Right renal pelvis (tissue), 4 donors: Measurements from ENCODE around the gene RPL6. TPM values are rescaled to one million over a fixed set of nuclear protein-coding genes. Genes with fewer than 3 reads are reported as not detected.
"Not testable (repeated sequence)": the region's sequence is repeated elsewhere in the genome, so short reads cannot be mapped to it uniquely, and the experiment has no call there.

Experiments
- DNase-seq, 4 donors: peaks; one replicate each; pipeline ENCODE4 v3.0.0-alpha.2; 2013; ENCODE audit warnings: low read depth in 4 of 4, low spot score in 3 of 4, missing footprints in 1 of 4
- polyA plus RNA-seq, 4 donors: library from polyadenylated mRNA; unstranded; fragments of 120-200 nt; gene quantifications; one replicate each; pipeline ENCODE4 v1.2.1, GENCODE V29; 2013; ENCODE audit not compliant: insufficient read length in 4 of 4

RPL6 gene
- 1,000 to 10,000 TPM; 2,275 to 2,519 (median 2,468) TPM for polyA plus RNA-seq

GRCh38 chr12:112409064-112409905, at the start of gene RPL6:
TSS of gene RPL6 (minus strand) at chr12:112409605. CDS start at chr12:112408656, 949 bp downstream.
- DNase-seq: peak; percentile 81 to 92 (median 87)

DNA sequence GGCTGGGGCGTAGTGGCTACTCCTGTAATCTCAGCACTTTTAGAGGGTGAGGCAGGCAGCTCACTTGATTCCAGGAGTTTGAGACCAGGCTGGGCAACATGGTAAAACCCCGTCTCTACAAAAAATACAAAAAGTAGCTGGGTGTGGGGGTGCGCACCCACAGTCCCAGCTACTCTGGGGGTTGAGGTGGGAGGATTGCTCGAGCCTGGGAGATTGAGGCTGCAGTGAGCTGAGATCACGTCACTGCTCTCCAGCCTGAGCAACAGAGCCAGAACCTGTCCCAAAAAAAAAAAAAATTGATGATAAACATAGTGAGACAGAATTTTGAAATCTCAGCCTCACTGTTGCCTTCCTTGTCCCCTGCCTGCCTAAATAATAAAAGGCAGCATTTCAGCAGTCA, 49.3 kb upstream of the RPL6 start:
- no peak for DNase-seq

GRCh38 chr12:112458330-112458729, 48.9 kb upstream of the RPL6 start:
- DNase-seq: no peak

DNA sequence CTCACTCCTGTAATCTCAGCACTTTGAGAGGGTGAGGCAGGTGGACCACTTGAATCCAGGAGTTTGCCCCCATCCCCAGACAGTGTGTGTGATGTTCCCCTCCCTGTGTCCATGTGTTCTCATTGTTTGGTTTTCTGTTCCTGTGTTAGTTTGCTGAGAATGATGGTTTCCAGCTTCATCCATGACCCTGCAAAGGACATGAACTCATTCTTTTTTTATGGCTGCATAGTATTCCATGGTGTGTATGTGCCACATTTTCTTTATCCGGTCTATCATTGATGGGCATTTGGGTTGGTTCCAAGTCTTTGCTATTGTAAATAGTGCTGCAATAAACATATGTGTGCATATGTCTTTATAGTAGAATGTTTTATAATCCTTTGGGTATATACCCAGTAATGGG, 47.7 kb upstream of the RPL6 start:
- DNase-seq: not testable (repeated sequence)

GRCh38 chr12:112456029-112456428, 46.6 kb upstream of the RPL6 start:
- DNase-seq: no peak

GRCh38 chr12:112450725-112451124, 41.3 kb upstream of the RPL6 start:
- no peak for DNase-seq

DNA sequence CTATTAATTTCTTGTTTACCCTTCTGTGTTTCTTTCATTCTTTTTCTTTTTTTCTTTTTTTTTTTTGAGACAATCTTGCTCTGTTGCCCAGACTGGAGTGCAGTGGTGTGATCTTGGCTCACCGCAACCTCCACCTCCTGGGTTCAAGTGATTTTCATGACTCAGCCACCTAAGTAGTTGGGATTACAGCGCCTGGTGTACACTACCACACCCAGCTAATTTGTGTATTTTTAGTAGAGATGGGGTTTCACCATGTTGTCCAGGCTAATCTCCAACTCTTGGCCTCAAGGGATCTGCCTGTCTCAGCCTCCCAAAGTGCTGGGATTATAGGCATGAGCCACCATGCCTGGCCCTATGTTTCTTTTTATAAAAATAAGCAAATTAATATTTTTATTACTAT, 38.8 kb upstream of the RPL6 start:
- not testable (repeated sequence) for DNase-seq

- DNase-seq: no peak
Observed at GRCh38 chr12:112447106-112447505, 37.7 kb upstream of the RPL6 start.

DNA sequence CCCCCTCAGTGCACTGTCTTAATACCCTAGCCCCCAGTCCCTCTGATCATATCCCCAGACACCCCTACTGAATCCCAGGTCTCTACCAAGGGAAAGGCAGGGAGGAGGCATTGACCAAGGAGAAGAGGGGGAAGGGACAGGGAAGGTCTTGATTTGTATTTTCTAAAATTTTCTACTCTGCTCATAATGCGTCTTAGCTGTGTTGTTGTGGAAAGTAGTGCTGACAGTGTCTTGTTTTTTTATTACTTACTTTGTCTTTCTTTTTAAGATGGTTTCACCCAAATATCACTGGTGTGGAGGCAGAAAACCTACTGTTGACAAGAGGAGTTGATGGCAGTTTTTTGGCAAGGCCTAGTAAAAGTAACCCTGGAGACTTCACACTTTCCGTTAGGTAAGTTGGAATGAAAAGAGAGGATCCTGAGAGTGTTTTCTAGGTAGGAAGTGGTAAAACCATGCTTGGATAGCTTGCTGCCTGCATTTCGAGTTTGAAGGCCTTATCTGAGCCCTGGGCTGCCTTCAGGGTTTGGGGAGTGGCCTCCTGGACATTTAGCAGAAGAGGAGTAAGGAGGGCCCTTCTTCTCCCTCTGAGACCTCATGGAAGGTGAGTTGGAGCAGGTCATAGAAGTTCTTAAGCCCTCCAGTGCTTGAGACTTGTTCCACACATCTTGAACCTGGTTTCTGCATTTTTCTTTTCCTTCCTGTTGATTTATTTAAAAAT, 36.8 kb upstream of the RPL6 start:
- DNase-seq: no peak

- no peak for DNase-seq
Observed at GRCh38 chr12:112443916-112444315, 34.5 kb upstream of the RPL6 start.

DNA sequence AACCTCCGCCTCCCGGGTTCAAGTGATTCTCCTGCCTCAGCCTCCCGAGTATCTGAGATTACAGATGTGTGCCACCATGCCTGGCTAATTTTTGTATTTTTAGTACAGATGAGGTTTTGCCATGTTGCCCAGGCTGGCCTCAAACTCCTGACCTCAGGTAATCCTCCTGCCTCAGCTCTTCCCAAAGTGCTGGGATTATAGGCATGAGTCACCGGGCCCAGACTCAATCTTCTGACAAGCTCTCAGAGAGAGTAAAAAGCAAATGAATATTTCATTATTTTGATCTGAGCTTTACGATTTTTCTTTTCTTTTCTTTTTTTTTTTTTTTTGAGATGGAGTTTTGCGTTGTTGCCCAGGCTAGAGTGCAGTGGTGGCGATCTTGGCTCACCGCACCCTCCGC, 31.2 kb upstream of the RPL6 start:
- not testable (repeated sequence) for DNase-seq

DNA sequence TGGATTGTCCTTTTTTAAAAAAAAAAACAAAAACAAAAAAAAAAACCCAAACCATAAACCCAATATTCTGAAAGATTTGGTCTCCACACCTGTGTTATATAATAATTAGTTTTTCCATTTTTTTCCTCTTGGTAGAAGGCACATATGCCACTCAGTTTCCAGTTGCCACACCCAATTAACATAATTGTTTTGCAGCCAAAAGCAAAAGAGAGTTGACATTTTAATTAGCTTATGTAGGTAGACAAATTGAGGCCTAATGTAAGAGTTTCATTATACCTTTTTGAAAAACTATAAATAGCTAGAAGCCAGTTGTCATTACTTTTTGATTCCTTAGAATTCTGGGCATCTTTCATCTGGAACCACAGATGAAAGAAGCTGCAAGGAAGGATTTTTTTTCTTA, 30.4 kb upstream of the RPL6 start:
- DNase-seq: no peak

DNA sequence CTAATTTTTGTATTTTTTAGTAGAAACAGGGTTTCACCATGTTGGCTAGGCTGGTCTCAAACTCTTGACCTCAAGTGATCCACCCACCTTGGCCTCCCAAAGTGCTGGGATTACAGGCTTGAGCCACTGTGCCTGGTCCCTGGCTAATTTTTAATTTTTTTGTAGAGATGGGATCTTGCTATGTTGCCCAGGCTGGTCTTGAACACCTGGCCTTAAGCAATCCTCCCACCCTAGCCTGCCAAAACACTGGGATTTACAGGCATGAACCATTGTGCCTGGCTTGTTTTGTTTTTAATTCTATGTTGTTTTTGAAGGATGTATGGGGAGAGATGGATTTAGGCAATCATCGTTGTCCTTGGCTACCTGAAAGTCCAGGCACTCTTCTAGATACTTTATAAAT, 29.2 kb upstream of the RPL6 start:
- not testable (repeated sequence) for DNase-seq

DNA sequence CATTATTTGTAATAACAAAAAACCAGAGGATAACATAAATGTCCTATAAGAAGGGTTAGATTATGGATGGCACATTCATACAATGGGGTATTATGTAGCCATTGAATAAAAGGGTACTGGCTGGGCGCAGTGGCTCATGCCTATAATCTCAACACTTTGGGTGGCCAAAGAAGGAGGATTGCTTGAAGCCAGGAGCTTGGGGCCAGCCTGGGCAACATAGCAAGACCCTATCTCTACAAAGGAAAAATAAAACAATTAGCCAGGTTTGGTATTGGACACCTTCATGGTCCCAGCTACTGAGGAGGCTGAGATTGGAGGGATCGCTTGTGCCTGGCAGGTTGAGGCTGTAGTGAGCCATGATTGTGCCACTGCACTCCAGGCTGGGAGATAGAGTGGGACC, 24.1 kb upstream of the RPL6 start:
- DNase-seq: no peak

DNA sequence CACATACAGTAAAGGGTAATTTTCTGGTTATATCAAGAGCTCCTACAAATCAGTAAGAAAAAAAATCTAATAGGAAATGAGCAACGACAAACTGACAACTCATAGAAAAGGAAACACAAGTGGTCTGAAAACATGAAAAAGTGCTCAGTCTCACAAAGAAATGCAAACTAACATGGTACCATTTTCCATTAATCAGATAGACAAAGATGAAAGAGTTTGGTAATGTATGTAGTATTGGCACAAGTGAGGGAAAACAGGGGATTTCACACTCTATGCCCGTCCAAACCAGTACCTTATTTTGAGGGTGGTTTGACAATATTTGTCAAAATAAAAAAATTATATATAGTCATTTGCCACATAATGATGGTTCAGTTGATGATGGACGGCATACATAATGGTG, 22.6 kb upstream of the RPL6 start:
- no peak for DNase-seq

DNA sequence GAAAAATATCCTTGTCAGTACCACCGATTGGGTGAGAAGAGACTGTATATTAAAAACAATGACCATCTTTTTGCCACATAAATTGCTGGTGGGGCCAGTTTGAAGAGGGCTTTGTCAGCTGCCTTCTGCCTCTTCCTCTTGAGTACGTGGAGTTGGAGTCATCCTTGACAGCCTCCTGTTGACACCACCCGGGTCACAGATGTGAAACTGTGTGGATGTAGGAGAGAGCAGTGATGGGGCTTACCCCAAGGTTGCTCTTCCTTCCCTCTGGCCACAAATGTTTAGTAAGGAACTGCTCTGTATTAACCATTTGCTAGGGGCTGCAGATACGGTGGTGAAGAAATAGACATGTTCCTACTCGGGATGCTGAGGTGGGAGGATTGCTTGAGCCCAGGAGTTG, 21.5 kb upstream of the RPL6 start:
- no peak for DNase-seq

- no peak for DNase-seq
Observed at GRCh38 chr12:112427760-112428159, 18.4 kb upstream of the RPL6 start.

- DNase-seq: no peak
Observed at GRCh38 chr12:112425582-112426382, 16.4 kb upstream of the RPL6 start.

DNA sequence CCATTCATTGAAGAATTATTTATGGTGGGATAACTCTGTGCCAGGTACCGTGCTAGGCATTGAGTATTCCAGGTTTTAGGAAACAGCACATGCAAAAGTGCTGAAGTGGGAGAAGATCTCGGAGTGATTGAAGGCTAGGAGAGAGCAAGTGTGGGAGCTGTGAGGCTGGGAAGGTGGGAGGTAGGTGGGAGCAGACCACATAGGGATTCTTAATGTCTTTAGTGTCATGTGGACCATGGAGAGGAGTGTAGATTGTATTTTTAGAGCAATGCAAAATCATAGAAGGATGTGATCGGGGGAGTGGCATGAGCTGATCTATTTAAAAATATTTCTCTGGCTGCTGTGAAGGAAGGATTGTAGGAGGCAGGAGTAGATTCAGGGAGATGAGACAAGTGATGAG, 14.7 kb upstream of the RPL6 start:
- no peak for DNase-seq

GRCh38 chr12:112422531-112422930, 13.1 kb upstream of the RPL6 start:
- DNase-seq: no peak

DNA sequence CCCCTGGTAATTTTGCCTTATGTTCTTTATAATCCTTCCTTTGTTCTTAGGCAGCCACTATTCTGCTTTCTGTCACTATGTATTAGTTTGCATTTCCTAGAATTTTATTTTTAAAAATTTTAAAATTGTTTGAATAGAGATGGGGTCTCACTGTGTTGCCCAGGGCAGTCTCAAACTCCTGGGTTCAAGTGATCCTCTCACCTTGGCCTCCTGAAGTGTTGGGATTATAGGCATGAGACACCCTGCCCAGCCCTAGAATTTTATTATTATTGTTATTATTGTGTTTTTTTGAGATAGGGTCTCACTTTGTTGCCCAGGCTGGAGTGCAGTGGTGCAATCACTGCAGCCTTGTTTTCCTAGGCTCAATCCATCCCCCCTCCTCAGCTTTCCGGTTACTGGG, 12.0 kb upstream of the RPL6 start:
- DNase-seq: no peak
